Measurements from ENCODE around the gene MMP24OS. TPM values are rescaled to one million over a fixed set of nuclear protein-coding genes. Genes with fewer than 3 reads are reported as not detected.

MMP24OS gene
- total and polyA plus RNA-seq, 9 donors, result 8.8 to 33.9 (median 22.7) TPM

- 72% methylated on average over 10 of the region's 13 CpGs for WGBS (ENCODE audit: insufficient coverage)
- Histone ChIP-seq H3K27me3 (ENCODE audit: control insufficient read depth, insufficient read depth, low read length) (no peaks in the 10 kb centered on the region), H3K9me3 (replicated peaks; ENCODE audit: control insufficient read depth, low read depth, low read length) (no peaks in the 10 kb centered on the region), H3K4me1 (ENCODE audit: control insufficient read depth, insufficient read depth, low read length) (peaks cover 18% of the 10 kb centered on the region), H3K4me3 (ENCODE audit: low read length) (no peak overlapping the region), H3K27ac (ENCODE audit: low read length) (peak overlapping the region; percentile 17), H3K36me3 (ENCODE audit: control insufficient read depth, insufficient read depth, low read length) (peaks cover 38% of the 10 kb centered on the region)
- peak; percentile 35 for DNase-seq
Measured at GRCh38 chr20:35307666-35308653, 30.0 kb upstream of the MMP24OS start.

- Histone ChIP-seq H3K9me3 (replicated peaks; ENCODE audit: control insufficient read depth, low read depth, low read length) (no peaks in the 10 kb centered on the region), H3K36me3 (ENCODE audit: control insufficient read depth, insufficient read depth, low read length) (peaks cover 41% of the 10 kb centered on the region), H3K27ac (ENCODE audit: low read length) (no peak overlapping the region), H3K27me3 (ENCODE audit: control insufficient read depth, insufficient read depth, low read length) (no peaks in the 10 kb centered on the region), H3K4me3 (ENCODE audit: low read length) (no peak overlapping the region), H3K4me1 (ENCODE audit: control insufficient read depth, insufficient read depth, low read length) (peaks cover 18% of the 10 kb centered on the region)
- peak; percentile 31 for DNase-seq
- 35% methylated on average over 2 of the region's 4 CpGs for WGBS (ENCODE audit: insufficient coverage)
Measured at GRCh38 chr20:35306931-35307517, 29.1 kb upstream of the MMP24OS start.

GRCh38 chr20:35305682-35306556, 28.0 kb upstream of the MMP24OS start:
- no peak overlapping the region for H3K4me3 ChIP-seq (ENCODE audit: low read length)
- WGBS (ENCODE audit: insufficient coverage), result 89% methylated on average over 8 of the region's 12 CpGs
- no peak for DNase-seq

GRCh38 chr20:35304956-35305355, 27.0 kb upstream of the MMP24OS start:
- H3K27ac ChIP-seq (ENCODE audit: low read length), result no peak overlapping the region
- no peaks in the 10 kb centered on the region for H3K9me3 ChIP-seq (replicated peaks; ENCODE audit: control insufficient read depth, low read depth, low read length)
- peaks cover 18% of the 10 kb centered on the region for H3K4me1 ChIP-seq (ENCODE audit: control insufficient read depth, insufficient read depth, low read length)
- H3K4me3 ChIP-seq (ENCODE audit: low read length), result no peak overlapping the region
- peaks cover 37% of the 10 kb centered on the region for H3K36me3 ChIP-seq (ENCODE audit: control insufficient read depth, insufficient read depth, low read length)
- DNase-seq, result no peak
- H3K27me3 ChIP-seq (ENCODE audit: control insufficient read depth, insufficient read depth, low read length), result no peaks in the 10 kb centered on the region
- WGBS (ENCODE audit: insufficient coverage), result 86% methylated on average over 6 of the region's 6 CpGs

More at GRCh38 chr20:35305682-35306556, 28.0 kb upstream of the MMP24OS start:
- H3K27ac ChIP-seq (ENCODE audit: low read length), result no peak overlapping the region
- H3K27me3 ChIP-seq (ENCODE audit: control insufficient read depth, insufficient read depth, low read length), result no peaks in the 10 kb centered on the region
- peaks cover 18% of the 10 kb centered on the region for H3K4me1 ChIP-seq (ENCODE audit: control insufficient read depth, insufficient read depth, low read length)
- H3K9me3 ChIP-seq (replicated peaks; ENCODE audit: control insufficient read depth, low read depth, low read length), result no peaks in the 10 kb centered on the region
- peaks cover 38% of the 10 kb centered on the region for H3K36me3 ChIP-seq (ENCODE audit: control insufficient read depth, insufficient read depth, low read length)

GRCh38 chr20:35303735-35304491, 26.0 kb upstream of the MMP24OS start:
- WGBS (ENCODE audit: insufficient coverage), result 5% methylated on average over 6 of the region's 18 CpGs
- Histone ChIP-seq H3K4me3 (ENCODE audit: low read length) (no peak overlapping the region), H3K27ac (ENCODE audit: low read length) (no peak overlapping the region), H3K9me3 (replicated peaks; ENCODE audit: control insufficient read depth, low read depth, low read length) (no peaks in the 10 kb centered on the region), H3K27me3 (ENCODE audit: control insufficient read depth, insufficient read depth, low read length) (no peaks in the 10 kb centered on the region), H3K4me1 (ENCODE audit: control insufficient read depth, insufficient read depth, low read length) (peaks cover 18% of the 10 kb centered on the region), H3K36me3 (ENCODE audit: control insufficient read depth, insufficient read depth, low read length) (peaks cover 33% of the 10 kb centered on the region)
- DNase-seq, result peak; percentile 82

- Histone ChIP-seq H3K27ac (ENCODE audit: low read length) (no peak overlapping the region), H3K36me3 (ENCODE audit: control insufficient read depth, insufficient read depth, low read length) (peaks cover 33% of the 10 kb centered on the region), H3K4me3 (ENCODE audit: low read length) (no peak overlapping the region), H3K4me1 (ENCODE audit: control insufficient read depth, insufficient read depth, low read length) (peaks cover 16% of the 10 kb centered on the region), H3K9me3 (replicated peaks; ENCODE audit: control insufficient read depth, low read depth, low read length) (no peaks in the 10 kb centered on the region), H3K27me3 (ENCODE audit: control insufficient read depth, insufficient read depth, low read length) (no peaks in the 10 kb centered on the region)
- no peak for DNase-seq
- WGBS (ENCODE audit: insufficient coverage), result 93% methylated on average over 9 of the region's 11 CpGs
Measured at GRCh38 chr20:35303382-35303734, 25.4 kb upstream of the MMP24OS start.

- Histone ChIP-seq H3K4me1 (ENCODE audit: control insufficient read depth, insufficient read depth, low read length) (peaks cover 11% of the 10 kb centered on the region), H3K27ac (ENCODE audit: low read length) (no peak overlapping the region), H3K36me3 (ENCODE audit: control insufficient read depth, insufficient read depth, low read length) (peaks cover 33% of the 10 kb centered on the region), H3K9me3 (replicated peaks; ENCODE audit: control insufficient read depth, low read depth, low read length) (no peaks in the 10 kb centered on the region), H3K27me3 (ENCODE audit: control insufficient read depth, insufficient read depth, low read length) (no peaks in the 10 kb centered on the region), H3K4me3 (ENCODE audit: low read length) (no peak overlapping the region)
- 80% methylated on average over 1 of the region's 6 CpGs for WGBS (ENCODE audit: insufficient coverage)
- no peak for DNase-seq
Measured at GRCh38 chr20:35302421-35303335, 24.8 kb upstream of the MMP24OS start.

GRCh38 chr20:35301426-35301825, 23.5 kb upstream of the MMP24OS start:
- WGBS (ENCODE audit: insufficient coverage), result no CpG with 5 or more reads among the region's 2 CpGs
- no peak for DNase-seq
- H3K27me3 ChIP-seq (ENCODE audit: control insufficient read depth, insufficient read depth, low read length), result no peaks in the 10 kb centered on the region
- H3K4me3 ChIP-seq (ENCODE audit: low read length), result no peak overlapping the region
- H3K36me3 ChIP-seq (ENCODE audit: control insufficient read depth, insufficient read depth, low read length), result peaks cover 25% of the 10 kb centered on the region
- H3K9me3 ChIP-seq (replicated peaks; ENCODE audit: control insufficient read depth, low read depth, low read length), result no peaks in the 10 kb centered on the region
- peaks cover 6% of the 10 kb centered on the region for H3K4me1 ChIP-seq (ENCODE audit: control insufficient read depth, insufficient read depth, low read length)
- no peak overlapping the region for H3K27ac ChIP-seq (ENCODE audit: low read length)

All from muscle of leg (tissue), 11 donors.